ENCODE measurements around the gene SNX18. TPM values are rescaled to one million over a fixed set of nuclear protein-coding genes. Genes with fewer than 3 reads are reported as not detected.

SNX18 gene
- total and polyA plus RNA-seq, 2 experiments from 2014 or later = 4.7 to 33.0 TPM

DNA sequence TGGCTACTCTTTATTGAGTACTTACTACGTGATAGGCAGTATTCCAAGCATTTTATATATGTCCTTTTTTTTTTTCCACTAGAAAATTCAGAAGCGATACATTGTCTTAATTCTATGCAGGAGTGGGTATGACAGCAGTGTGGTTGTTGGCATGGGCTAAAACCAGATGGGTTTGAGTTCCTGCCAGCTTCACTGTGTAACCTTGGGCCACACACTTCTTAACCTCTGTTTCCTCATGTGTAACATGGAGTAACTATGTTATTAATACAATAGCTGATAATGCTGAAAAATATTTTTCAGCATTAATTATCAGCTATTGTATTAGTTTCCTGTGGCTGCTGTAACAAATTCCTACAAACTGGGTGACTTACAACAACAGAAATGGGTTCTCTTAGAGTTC, 12.0 kb downstream of the SNX18 start:
- no peak overlapping the region for H3K27ac Mint-ChIP-seq
- Histone ChIP-seq H3K4me3 (no peak overlapping the region), H3K27me3 (ENCODE audit: insufficient read depth) (no peaks in the 10 kb centered on the region), H2AFZ (no peak overlapping the region), H3K79me2 (replicated peaks; ENCODE audit: insufficient read depth) (peaks cover 97% of the 10 kb centered on the region), H3K4me1 (ENCODE audit: insufficient read depth) (peaks cover 13% of the 10 kb centered on the region), H3K27ac (ENCODE audit: low read depth) (no peak overlapping the region), H3K36me3 (ENCODE audit: insufficient read depth) (no peaks in the 10 kb centered on the region), H4K20me1 (replicated peaks; ENCODE audit: insufficient read depth) (peaks cover 7% of the 10 kb centered on the region; the same call in 1 of the 2 replicates), H3F3A (replicated peaks; ENCODE audit: low read depth) (no peaks in the 10 kb centered on the region), H3K4me2 (no peak overlapping the region), H3K9me2 (ENCODE audit: insufficient read depth) (no peaks in the 10 kb centered on the region)
- H3K4me3 Mint-ChIP-seq = no peak overlapping the region
- H3K36me3 Mint-ChIP-seq (ENCODE audit: low read depth) = no peaks in the 10 kb centered on the region
- peaks cover 3% of the 10 kb centered on the region for H3K27me3 Mint-ChIP-seq (ENCODE audit: insufficient read depth, low read depth, poor library complexity)
- H3K4me1 Mint-ChIP-seq = peaks cover 16% of the 10 kb centered on the region
- TF ChIP-seq JUNB (IDR thresholded peaks at IDR 0.05; ENCODE audit: unreplicated experiment) = no peak
- TF ChIP-seq NANOG (IDR thresholded peaks at IDR 0.05; ENCODE audit: borderline replicate concordance) = no peak
- no peak for TF ChIP-seq EZH2 (IDR thresholded peaks at IDR 0.05; ENCODE audit: low read depth, unreplicated experiment)
- TF ChIP-seq, protein P1, sequence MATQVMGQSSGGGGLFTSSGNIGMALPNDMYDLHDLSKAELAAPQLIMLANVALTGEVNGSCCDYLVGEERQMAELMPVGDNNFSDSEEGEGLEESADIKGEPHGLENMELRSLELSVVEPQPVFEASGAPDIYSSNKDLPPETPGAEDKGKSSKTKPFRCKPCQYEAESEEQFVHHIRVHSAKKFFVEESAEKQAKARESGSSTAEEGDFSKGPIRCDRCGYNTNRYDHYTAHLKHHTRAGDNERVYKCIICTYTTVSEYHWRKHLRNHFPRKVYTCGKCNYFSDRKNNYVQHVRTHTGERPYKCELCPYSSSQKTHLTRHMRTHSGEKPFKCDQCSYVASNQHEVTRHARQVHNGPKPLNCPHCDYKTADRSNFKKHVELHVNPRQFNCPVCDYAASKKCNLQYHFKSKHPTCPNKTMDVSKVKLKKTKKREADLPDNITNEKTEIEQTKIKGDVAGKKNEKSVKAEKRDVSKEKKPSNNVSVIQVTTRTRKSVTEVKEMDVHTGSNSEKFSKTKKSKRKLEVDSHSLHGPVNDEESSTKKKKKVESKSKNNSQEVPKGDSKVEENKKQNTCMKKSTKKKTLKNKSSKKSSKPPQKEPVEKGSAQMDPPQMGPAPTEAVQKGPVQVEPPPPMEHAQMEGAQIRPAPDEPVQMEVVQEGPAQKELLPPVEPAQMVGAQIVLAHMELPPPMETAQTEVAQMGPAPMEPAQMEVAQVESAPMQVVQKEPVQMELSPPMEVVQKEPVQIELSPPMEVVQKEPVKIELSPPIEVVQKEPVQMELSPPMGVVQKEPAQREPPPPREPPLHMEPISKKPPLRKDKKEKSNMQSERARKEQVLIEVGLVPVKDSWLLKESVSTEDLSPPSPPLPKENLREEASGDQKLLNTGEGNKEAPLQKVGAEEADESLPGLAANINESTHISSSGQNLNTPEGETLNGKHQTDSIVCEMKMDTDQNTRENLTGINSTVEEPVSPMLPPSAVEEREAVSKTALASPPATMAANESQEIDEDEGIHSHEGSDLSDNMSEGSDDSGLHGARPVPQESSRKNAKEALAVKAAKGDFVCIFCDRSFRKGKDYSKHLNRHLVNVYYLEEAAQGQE (IDR thresholded peaks at IDR 0.05; ENCODE audit: unreplicated experiment) = no peak
- no peak for TF ChIP-seq CREB1 (CRISPR knock-in tag; IDR thresholded peaks at IDR 0.05; ENCODE audit: low read depth)
- TF ChIP-seq, protein P2, sequence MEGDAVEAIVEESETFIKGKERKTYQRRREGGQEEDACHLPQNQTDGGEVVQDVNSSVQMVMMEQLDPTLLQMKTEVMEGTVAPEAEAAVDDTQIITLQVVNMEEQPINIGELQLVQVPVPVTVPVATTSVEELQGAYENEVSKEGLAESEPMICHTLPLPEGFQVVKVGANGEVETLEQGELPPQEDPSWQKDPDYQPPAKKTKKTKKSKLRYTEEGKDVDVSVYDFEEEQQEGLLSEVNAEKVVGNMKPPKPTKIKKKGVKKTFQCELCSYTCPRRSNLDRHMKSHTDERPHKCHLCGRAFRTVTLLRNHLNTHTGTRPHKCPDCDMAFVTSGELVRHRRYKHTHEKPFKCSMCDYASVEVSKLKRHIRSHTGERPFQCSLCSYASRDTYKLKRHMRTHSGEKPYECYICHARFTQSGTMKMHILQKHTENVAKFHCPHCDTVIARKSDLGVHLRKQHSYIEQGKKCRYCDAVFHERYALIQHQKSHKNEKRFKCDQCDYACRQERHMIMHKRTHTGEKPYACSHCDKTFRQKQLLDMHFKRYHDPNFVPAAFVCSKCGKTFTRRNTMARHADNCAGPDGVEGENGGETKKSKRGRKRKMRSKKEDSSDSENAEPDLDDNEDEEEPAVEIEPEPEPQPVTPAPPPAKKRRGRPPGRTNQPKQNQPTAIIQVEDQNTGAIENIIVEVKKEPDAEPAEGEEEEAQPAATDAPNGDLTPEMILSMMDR (conservative IDR thresholded peaks at IDR 0.05; ENCODE audit: low read depth in 2 of 2) = no peak
- TF ChIP-seq ZNF331 (CRISPR knock-in tag; IDR thresholded peaks at IDR 0.05; ENCODE audit: low read depth) = no peak
- no peak for TF ChIP-seq EZH2phosphoT487 (IDR thresholded peaks at IDR 0.05; ENCODE audit: unreplicated experiment)
- TF ChIP-seq ETS1 (IDR thresholded peaks at IDR 0.05) = no peak
- no peak for TF ChIP-seq STAT1 (IDR thresholded peaks at IDR 0.05; ENCODE audit: unreplicated experiment)
- TF ChIP-seq ZNF114 (CRISPR knock-in tag; IDR thresholded peaks at IDR 0.05) = no peak
- TF ChIP-seq ZNF462 (CRISPR knock-in tag; IDR thresholded peaks at IDR 0.05) = no peak
- TF ChIP-seq POLR2AphosphoS5 (IDR thresholded peaks at IDR 0.05; ENCODE audit: low read depth) = no peak
- DNase-seq (ENCODE audit: low spot score) = no peak
- no peak for ATAC-seq
- H3K9me3 Mint-ChIP-seq = no peaks in the 10 kb centered on the region

All from GM23338 (cell line).